Liver (tissue), 3 donors: ENCODE results near the gene USP40.

Source experiments
- ATF3 ChIP-seq: IDR thresholded peaks from 2 replicates; pipeline ENCODE4 v1.6.1; 2016; ENCODE audit warnings: antibody characterized with exemption
- CTCF ChIP-seq: fragments of 150-350 bp; IDR thresholded peaks from 2 replicates; pipeline ENCODE4 v1.5.1; 2017; ENCODE audit warnings: improper control_type of control experiment, low read depth, low read length; ENCODE audit not compliant: missing input control
- GABPA ChIP-seq, 2 donors: IDR thresholded peaks in 1 of 2; conservative IDR thresholded peaks in 1 of 2; 2 replicates each; pipeline ENCODE4 v1.6.1; 2016; ENCODE audit warnings: antibody characterized with exemption in 2 of 2, mild to moderate bottlenecking in 1 of 2, moderate library complexity in 1 of 2
- HNF4G ChIP-seq: IDR thresholded peaks from 2 replicates; pipeline ENCODE4 v1.6.1; 2016; ENCODE audit warnings: antibody characterized with exemption
- JUND ChIP-seq, 2 donors: IDR thresholded peaks; 2 replicates each; pipeline ENCODE4 v1.6.1; 2016; ENCODE audit warnings: antibody characterized with exemption in 2 of 2
- NR2F2 ChIP-seq: IDR thresholded peaks from 2 replicates; pipeline ENCODE4 v1.6.1; 2016; ENCODE audit warnings: antibody characterized with exemption
- RAD21 ChIP-seq, 2 donors: IDR thresholded peaks; 2 replicates each; pipeline ENCODE4 v1.6.1; 2016; ENCODE audit warnings: antibody characterized with exemption in 2 of 2, mild to moderate bottlenecking in 2 of 2
- REST ChIP-seq: IDR thresholded peaks from 2 replicates; pipeline ENCODE4 v1.6.1; 2016; ENCODE audit warnings: antibody characterized with exemption, mild to moderate bottlenecking
- RXRA ChIP-seq, 2 donors: IDR thresholded peaks; 2 replicates each; pipeline ENCODE4 v1.6.1; 2017 to 2018; ENCODE audit warnings: antibody characterized with exemption in 2 of 2, mild to moderate bottlenecking in 1 of 2
- SP1 ChIP-seq: IDR thresholded peaks from 2 replicates; pipeline ENCODE4 v1.6.1; 2018; ENCODE audit warnings: antibody characterized with exemption, mild to moderate bottlenecking
- TAF1 ChIP-seq: conservative IDR thresholded peaks from 2 replicates; pipeline ENCODE4 v1.6.1; 2016; ENCODE audit warnings: antibody characterized with exemption, mild to moderate bottlenecking
- YY1 ChIP-seq: IDR thresholded peaks from 2 replicates; pipeline ENCODE4 v1.6.1; 2016; ENCODE audit warnings: antibody characterized with exemption, mild to moderate bottlenecking
- TF ChIP-seq, protein P1 (sequence below): IDR thresholded peaks from 2 replicates; pipeline ENCODE4 v1.6.1; 2016; ENCODE audit warnings: antibody characterized with exemption
- TF ChIP-seq, protein P2 (sequence below): IDR thresholded peaks from 2 replicates; pipeline ENCODE4 v1.6.1; 2016; ENCODE audit warnings: antibody characterized with exemption
- donor health status: healthy.
- donor health status: healthy.

DNA sequence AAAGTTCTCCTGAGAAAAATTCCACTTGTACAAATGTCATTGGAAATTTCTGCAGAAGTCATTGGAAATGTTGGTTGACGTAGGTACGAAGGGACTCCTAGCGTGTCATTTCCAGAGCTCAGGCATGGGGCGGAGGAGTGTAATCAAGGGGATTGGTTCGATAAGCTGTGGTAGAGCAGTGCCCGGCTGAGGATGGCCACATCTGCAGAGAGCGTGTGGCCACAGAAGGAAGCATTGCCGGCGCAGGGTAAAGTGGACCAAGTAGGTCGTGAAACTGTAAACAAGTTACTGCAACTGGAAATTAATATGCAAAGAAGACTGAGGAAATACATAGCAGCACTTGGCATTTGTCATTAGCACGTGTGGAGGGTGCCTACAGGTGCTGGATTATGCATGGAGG lies 110.5 kb downstream of the USP40 start:
- TF ChIP-seq CTCF, result no peak
- no peak for TF ChIP-seq YY1
- TF ChIP-seq ATF3, result no peak
- TF ChIP-seq RAD21 (IDR thresholded peaks at IDR 0.05), result no peak
- TF ChIP-seq, protein P1, sequence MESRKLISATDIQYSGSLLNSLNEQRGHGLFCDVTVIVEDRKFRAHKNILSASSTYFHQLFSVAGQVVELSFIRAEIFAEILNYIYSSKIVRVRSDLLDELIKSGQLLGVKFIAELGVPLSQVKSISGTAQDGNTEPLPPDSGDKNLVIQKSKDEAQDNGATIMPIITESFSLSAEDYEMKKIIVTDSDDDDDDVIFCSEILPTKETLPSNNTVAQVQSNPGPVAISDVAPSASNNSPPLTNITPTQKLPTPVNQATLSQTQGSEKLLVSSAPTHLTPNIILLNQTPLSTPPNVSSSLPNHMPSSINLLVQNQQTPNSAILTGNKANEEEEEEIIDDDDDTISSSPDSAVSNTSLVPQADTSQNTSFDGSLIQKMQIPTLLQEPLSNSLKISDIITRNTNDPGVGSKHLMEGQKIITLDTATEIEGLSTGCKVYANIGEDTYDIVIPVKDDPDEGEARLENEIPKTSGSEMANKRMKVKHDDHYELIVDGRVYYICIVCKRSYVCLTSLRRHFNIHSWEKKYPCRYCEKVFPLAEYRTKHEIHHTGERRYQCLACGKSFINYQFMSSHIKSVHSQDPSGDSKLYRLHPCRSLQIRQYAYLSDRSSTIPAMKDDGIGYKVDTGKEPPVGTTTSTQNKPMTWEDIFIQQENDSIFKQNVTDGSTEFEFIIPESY, result no peak
- no peak for TF ChIP-seq REST
- no peak for TF ChIP-seq NR2F2
- no peak for TF ChIP-seq RXRA (IDR thresholded peaks at IDR 0.05)
- TF ChIP-seq JUND (IDR thresholded peaks at IDR 0.05), result no peak
- no peak for TF ChIP-seq GABPA (IDR thresholded peaks at IDR 0.05 in 1 of 2, conservative IDR thresholded peaks at IDR 0.05 in 1 of 2)
- TF ChIP-seq TAF1, result no peak
- TF ChIP-seq HNF4G, result no peak
- TF ChIP-seq, protein P2, sequence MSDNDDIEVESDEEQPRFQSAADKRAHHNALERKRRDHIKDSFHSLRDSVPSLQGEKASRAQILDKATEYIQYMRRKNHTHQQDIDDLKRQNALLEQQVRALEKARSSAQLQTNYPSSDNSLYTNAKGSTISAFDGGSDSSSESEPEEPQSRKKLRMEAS, result no peak
- no peak for TF ChIP-seq SP1
